Measurements from ENCODE around the gene TNS2.

Gene TNS2

DNA sequence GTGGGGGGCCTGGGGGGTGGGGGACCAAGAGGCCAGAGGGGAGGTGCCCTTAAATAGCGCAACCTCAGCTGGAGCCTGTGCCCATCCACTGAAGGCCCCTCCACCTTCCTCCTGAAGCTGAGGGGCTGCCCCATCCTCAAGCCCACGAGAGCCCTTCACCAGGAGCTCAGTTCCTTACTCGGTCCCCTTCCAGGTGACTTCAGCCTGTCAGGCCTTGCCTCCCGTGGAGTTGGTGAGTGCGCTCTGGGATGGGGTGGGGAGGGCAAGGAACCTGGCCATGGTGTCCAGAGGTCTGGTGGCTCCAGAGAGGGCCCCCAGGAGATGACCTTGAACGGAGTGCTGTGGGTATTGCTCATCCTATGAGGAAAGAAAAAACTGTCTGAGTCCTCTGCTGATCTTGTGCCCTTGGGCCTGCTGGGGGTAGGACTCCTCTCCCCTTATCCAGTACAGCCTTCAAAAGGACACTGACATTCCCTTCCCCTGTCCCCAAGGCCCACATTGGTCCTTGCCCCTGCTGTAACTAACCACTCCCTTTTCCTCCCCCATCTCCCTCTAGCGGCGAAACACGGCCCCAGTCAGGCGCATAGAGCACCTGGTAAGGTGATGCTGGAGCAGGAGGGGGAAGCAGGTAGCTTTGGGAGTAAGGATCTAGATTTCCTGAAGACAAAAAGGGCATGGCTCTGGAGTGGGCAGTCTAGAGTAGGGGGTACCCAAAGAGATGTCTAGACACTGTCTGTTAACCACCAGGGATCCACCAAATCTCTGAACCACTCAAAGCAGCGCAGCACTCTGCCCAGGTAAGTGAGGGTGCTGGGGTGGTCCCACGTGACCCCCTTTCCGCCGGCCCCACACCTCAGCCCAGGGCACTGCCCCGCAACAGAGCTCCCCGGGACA lies 3.6 kb downstream of the TNS2 start:
- DNase-seq (ENCODE audit: low spot score) (no peak), ATAC-seq (ENCODE audit: low read depth) (peak; percentile 45)
- Histone ChIP-seq H3K27ac (ENCODE audit: poor library complexity, severe bottlenecking) (peak overlapping the region; percentile 95), H3K4me1 (ENCODE audit: insufficient read depth, poor library complexity, severe bottlenecking) (peaks cover 41% of the 10 kb centered on the region), H3K4me3 (ENCODE audit: severe bottlenecking) (peak overlapping the region; percentile 41), H3K36me3 (ENCODE audit: low read depth) (peaks cover 20% of the 10 kb centered on the region), H3K27me3 (ENCODE audit: insufficient read depth, poor library complexity, severe bottlenecking) (no peaks in the 10 kb centered on the region), H3K9me3 (ENCODE audit: severe bottlenecking) (no peaks in the 10 kb centered on the region)
- TF ChIP-seq, protein P1, sequence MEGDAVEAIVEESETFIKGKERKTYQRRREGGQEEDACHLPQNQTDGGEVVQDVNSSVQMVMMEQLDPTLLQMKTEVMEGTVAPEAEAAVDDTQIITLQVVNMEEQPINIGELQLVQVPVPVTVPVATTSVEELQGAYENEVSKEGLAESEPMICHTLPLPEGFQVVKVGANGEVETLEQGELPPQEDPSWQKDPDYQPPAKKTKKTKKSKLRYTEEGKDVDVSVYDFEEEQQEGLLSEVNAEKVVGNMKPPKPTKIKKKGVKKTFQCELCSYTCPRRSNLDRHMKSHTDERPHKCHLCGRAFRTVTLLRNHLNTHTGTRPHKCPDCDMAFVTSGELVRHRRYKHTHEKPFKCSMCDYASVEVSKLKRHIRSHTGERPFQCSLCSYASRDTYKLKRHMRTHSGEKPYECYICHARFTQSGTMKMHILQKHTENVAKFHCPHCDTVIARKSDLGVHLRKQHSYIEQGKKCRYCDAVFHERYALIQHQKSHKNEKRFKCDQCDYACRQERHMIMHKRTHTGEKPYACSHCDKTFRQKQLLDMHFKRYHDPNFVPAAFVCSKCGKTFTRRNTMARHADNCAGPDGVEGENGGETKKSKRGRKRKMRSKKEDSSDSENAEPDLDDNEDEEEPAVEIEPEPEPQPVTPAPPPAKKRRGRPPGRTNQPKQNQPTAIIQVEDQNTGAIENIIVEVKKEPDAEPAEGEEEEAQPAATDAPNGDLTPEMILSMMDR (IDR thresholded peaks at IDR 0.05; ENCODE audit: poor library complexity, severe bottlenecking): peak; percentile 85

DNA sequence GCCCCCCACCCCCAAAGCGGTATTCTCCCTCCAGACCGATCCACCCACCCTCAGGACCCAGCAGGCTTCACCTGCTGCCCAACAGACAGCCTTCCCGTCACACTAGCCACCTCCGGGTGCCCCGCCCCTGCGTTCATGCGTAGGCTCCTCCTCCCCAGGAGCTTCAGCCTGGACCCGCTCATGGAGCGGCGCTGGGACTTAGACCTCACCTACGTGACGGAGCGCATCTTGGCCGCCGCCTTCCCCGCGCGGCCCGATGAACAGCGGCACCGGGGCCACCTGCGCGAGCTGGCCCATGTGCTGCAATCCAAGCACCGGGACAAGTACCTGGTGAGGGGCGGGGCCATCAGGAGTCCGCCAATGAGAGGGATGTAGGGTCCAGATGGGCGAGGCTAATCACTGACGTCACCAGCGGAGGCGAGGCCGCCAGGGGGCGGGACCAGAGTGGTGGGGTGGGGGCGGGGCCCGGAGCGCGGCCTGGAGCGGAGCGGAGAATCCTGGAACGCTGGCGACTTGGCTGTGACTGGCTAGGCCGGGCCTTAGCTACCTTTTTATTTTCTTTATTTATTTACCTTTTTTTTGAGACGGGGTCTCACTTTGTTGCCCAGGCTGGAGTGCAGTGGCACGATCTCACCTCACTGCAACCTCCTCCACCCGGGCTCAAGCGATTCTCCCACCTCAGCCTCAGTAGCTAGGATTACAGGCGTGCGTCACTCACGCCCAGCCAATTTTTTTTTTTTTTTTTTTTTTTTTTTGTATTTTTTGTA lies 4.4 kb downstream of the TNS2 start:
- DNase-seq (ENCODE audit: low spot score): peak; percentile 97

GRCh38 chr12:53055471-53056266 lies 5.8 kb downstream of the TNS2 start:
- TF ChIP-seq, protein P1 (IDR thresholded peaks at IDR 0.05; ENCODE audit: poor library complexity, severe bottlenecking): no peak
- Histone ChIP-seq H3K4me1 (ENCODE audit: insufficient read depth, poor library complexity, severe bottlenecking) (peaks cover 27% of the 10 kb centered on the region), H3K9me3 (ENCODE audit: severe bottlenecking) (no peaks in the 10 kb centered on the region), H3K27me3 (ENCODE audit: insufficient read depth, poor library complexity, severe bottlenecking) (no peaks in the 10 kb centered on the region), H3K4me3 (ENCODE audit: severe bottlenecking) (no peak overlapping the region), H3K27ac (ENCODE audit: poor library complexity, severe bottlenecking) (no peak overlapping the region), H3K36me3 (ENCODE audit: low read depth) (peaks cover 24% of the 10 kb centered on the region)
- DNase-seq (ENCODE audit: low spot score) (no peak), ATAC-seq (ENCODE audit: low read depth) (no peak)

More for the DNA sequence above, 4.4 kb downstream of the TNS2 start:
- no peaks in the 10 kb centered on the region for H3K27me3 ChIP-seq (ENCODE audit: insufficient read depth, poor library complexity, severe bottlenecking)
- peaks cover 32% of the 10 kb centered on the region for H3K4me1 ChIP-seq (ENCODE audit: insufficient read depth, poor library complexity, severe bottlenecking)
- peak overlapping the region; percentile 41 for H3K4me3 ChIP-seq (ENCODE audit: severe bottlenecking)
- H3K9me3 ChIP-seq (ENCODE audit: severe bottlenecking): no peaks in the 10 kb centered on the region
- H3K36me3 ChIP-seq (ENCODE audit: low read depth): peaks cover 20% of the 10 kb centered on the region
- peak; percentile 68 for ATAC-seq (ENCODE audit: low read depth)
- H3K27ac ChIP-seq (ENCODE audit: poor library complexity, severe bottlenecking): peak overlapping the region; percentile 95
- TF ChIP-seq, protein P1 (IDR thresholded peaks at IDR 0.05; ENCODE audit: poor library complexity, severe bottlenecking): no peak

- DNase-seq (ENCODE audit: low spot score): no peak
- Histone ChIP-seq H3K4me1 (ENCODE audit: insufficient read depth, poor library complexity, severe bottlenecking) (peaks cover 24% of the 10 kb centered on the region), H3K9me3 (ENCODE audit: severe bottlenecking) (no peaks in the 10 kb centered on the region), H3K4me3 (ENCODE audit: severe bottlenecking) (no peak overlapping the region), H3K27ac (ENCODE audit: poor library complexity, severe bottlenecking) (no peak overlapping the region), H3K36me3 (ENCODE audit: low read depth) (peaks cover 26% of the 10 kb centered on the region), H3K27me3 (ENCODE audit: insufficient read depth, poor library complexity, severe bottlenecking) (no peaks in the 10 kb centered on the region)
- no peak for ATAC-seq (ENCODE audit: low read depth)
- TF ChIP-seq, protein P1 (IDR thresholded peaks at IDR 0.05; ENCODE audit: poor library complexity, severe bottlenecking): no peak
These were observed 6.4 kb downstream of the TNS2 start for GRCh38 chr12:53056296-53056695.
